HCT116 (cell line): Measurements from ENCODE around the gene DMKN. TPM values are rescaled to one million over a fixed set of nuclear protein-coding genes. Genes with fewer than 3 reads are reported as not detected.

Source experiments
- ATAC-seq: fragments of 200-7000 bp; cut with Tn5 transposase; 2 replicates; pipeline ENCODE4 v1.9.1; 2020; ENCODE audit warnings: mild to moderate bottlenecking, moderate library complexity
- BruUV-seq: library from RNA; stranded (reverse); fragments of 400-500 nt; replicated peaks from 2 replicates; lab custom pipeline; 2021; lab: Mats Ljungman, UMichigan
- CTCF ChIA-PET: fragments of 300-600 bp; sonication (Branson Sonifier 250); formaldehyde crosslinking; loops from one replicate; lab custom pipeline; 2021; ENCODE audit warnings: antibody characterized with exemption; lab: Charles Lee
- POLR2A ChIA-PET: fragments of 300-600, 350-600 bp; sonication (Branson Sonifier 250); formaldehyde crosslinking; loops from one replicate; lab custom pipeline; 2021; ENCODE audit warnings: antibody characterized with exemption; lab: Charles Lee
- RAD21 ChIA-PET, 2 experiments: fragments of 300-600 bp; sonication (Branson Sonifier 250); formaldehyde crosslinking; loops; one replicate each; lab custom pipeline; 2023; ENCODE audit warnings: low total read pairs in 2 of 2; ENCODE audit not compliant: uncharacterized antibody in 2 of 2, unreplicated experiment in 2 of 2, low non-redundant PET in 1 of 2; lab: Charles Lee
- DNase-seq: peaks from one replicate; pipeline ENCODE4 v3.0.0-alpha.2; 2010; ENCODE audit warnings: low read depth, low spot score
- H2AFZ ChIP-seq: fragments of 200-600 bp; shearing (Covaris generic), sonication (generic); 2 replicates; pipeline ENCODE4 v1.6.1; 2017; ENCODE audit warnings: low read depth, mixed run types, mixed read lengths, antibody characterized with exemption, low read length; ENCODE audit not compliant: poor library complexity, severe bottlenecking
- H3K27ac ChIP-seq: 2 replicates; pipeline ENCODE4 v1.5.1; 2012; ENCODE audit warnings: low read depth, low read length
- H3K27me3 ChIP-seq: fragments of 200-600 bp; sonication (generic); 2 replicates; pipeline ENCODE4 v1.6.1; 2016; ENCODE audit warnings: mixed run types, low read length, mixed read lengths; ENCODE audit not compliant: insufficient read depth
- H3K36me3 ChIP-seq, 2 experiments: fragments of 200-500 bp in 1 of 2; fragments of 200-600 bp in 1 of 2; sonication (Bioruptor generic) in 1 of 2; sonication (generic) in 1 of 2; 2 replicates each; pipeline versions ENCODE4 v1.5.1 to v1.6.1; 2014 to 2016; ENCODE audit warnings: low read length in 2 of 2, inconsistent platforms in 1 of 2, mixed read lengths in 1 of 2, mixed run types in 1 of 2; ENCODE audit not compliant: insufficient read depth in 2 of 2, control insufficient read depth in 1 of 2
- H3K4me1 ChIP-seq, 2 experiments: fragments of 200-600 bp in 1 of 2; sonication (generic) in 1 of 2; 2 replicates each; pipeline versions ENCODE4 v1.5.1 to v1.6.1; 2012 to 2017; ENCODE audit warnings: low read length in 2 of 2, inconsistent platforms in 1 of 2, mild to moderate bottlenecking in 1 of 2, mixed read lengths in 1 of 2, mixed run types in 1 of 2, moderate library complexity in 1 of 2; ENCODE audit not compliant: insufficient read depth in 2 of 2, control insufficient read depth in 1 of 2
- H3K4me2 ChIP-seq: fragments of 200-600 bp; sonication (generic); 2 replicates; pipeline ENCODE4 v1.6.1; 2017; ENCODE audit warnings: mixed run types, low read length, mixed read lengths
- H3K4me3 ChIP-seq, 2 experiments: fragments of 200-600 bp in 1 of 2; sonication (generic) in 1 of 2; replicated peaks in 1 of 2; 2 replicates each; pipeline ENCODE4 v1.5.1; 2011 to 2016; ENCODE audit warnings: low read length in 2 of 2, control low read depth in 1 of 2, low read depth in 1 of 2, mild to moderate bottlenecking in 1 of 2, mixed read lengths in 1 of 2, mixed run types in 1 of 2
- H3K79me2 ChIP-seq: fragments of 200-600 bp; sonication (generic); 2 replicates; pipeline ENCODE4 v1.6.1; 2017; ENCODE audit warnings: mild to moderate bottlenecking, mixed run types, low read length, moderate library complexity, mixed read lengths; ENCODE audit not compliant: insufficient read depth
- H3K9ac ChIP-seq: fragments of 200-600 bp; sonication (generic); 2 replicates; pipeline ENCODE4 v1.6.1; 2016; ENCODE audit warnings: low read length, mixed read lengths
- H3K9me2 ChIP-seq: fragments of 200-600 bp; sonication (generic), shearing (Covaris generic); 2 replicates; pipeline ENCODE4 v1.6.1; 2017; ENCODE audit warnings: mixed run types, mild to moderate bottlenecking, moderate library complexity; ENCODE audit not compliant: insufficient read depth
- H3K9me3 ChIP-seq, 2 experiments: fragments of 200-500 bp in 1 of 2; fragments of 200-600 bp in 1 of 2; sonication (Bioruptor generic) in 1 of 2; sonication (generic) in 1 of 2; 2 replicates each; pipeline ENCODE4 v1.6.1; 2014 to 2017; ENCODE audit warnings: low read length in 2 of 2, mixed read lengths in 2 of 2, inconsistent platforms in 1 of 2, low read depth in 1 of 2, mild to moderate bottlenecking in 1 of 2, mixed run types in 1 of 2, moderate library complexity in 1 of 2; ENCODE audit not compliant: control insufficient read depth in 1 of 2, insufficient read depth in 1 of 2
- H4K20me1 ChIP-seq: fragments of 200-600 bp; sonication (generic), shearing (Covaris generic); 2 replicates; pipeline ENCODE4 v1.6.1; 2017; ENCODE audit warnings: mixed run types, mild to moderate bottlenecking, moderate library complexity; ENCODE audit not compliant: insufficient read depth
- CBX3 ChIP-seq: IDR thresholded peaks from 2 replicates; pipeline ENCODE4 v1.6.1; 2012; ENCODE audit warnings: low read depth
- EGR1 ChIP-seq: IDR thresholded peaks from 2 replicates; pipeline ENCODE4 v1.6.1; 2012; ENCODE audit warnings: low read depth
- ELF1 ChIP-seq: IDR thresholded peaks from 2 replicates; pipeline ENCODE4 v1.6.1; 2012; ENCODE audit warnings: low read depth, borderline replicate concordance
- POLR2AphosphoS5 ChIP-seq: IDR thresholded peaks from 2 replicates; pipeline ENCODE4 v1.6.1; 2011; ENCODE audit warnings: mild to moderate bottlenecking, low read depth, low read length, moderate library complexity
- RAD21 ChIP-seq: IDR thresholded peaks from 2 replicates; pipeline ENCODE4 v1.6.1; 2012; ENCODE audit warnings: low read depth, mild to moderate bottlenecking
- SP1 ChIP-seq: IDR thresholded peaks from 2 replicates; pipeline ENCODE4 v1.6.1; 2012; ENCODE audit warnings: low read depth
- TCF7L2 ChIP-seq: IDR thresholded peaks from 2 replicates; pipeline ENCODE4 v1.7.0; 2011; ENCODE audit warnings: borderline replicate concordance, inconsistent platforms; ENCODE audit not compliant: insufficient read depth, insufficient read length; ENCODE audit errors: extremely low read depth
- ZBTB33 ChIP-seq: IDR thresholded peaks from 2 replicates; pipeline ENCODE4 v1.6.1; 2011; ENCODE audit warnings: mild to moderate bottlenecking, low read length, moderate library complexity; ENCODE audit not compliant: insufficient replicate concordance; ENCODE audit errors: extremely low read depth
- intact Hi-C: fragments of 100-400 bp; cut with micrococcal nuclease; formaldehyde crosslinking; loops from 2 replicates; pipeline ENCODE4 v1.10.0; 2022
- total RNA-seq: library from RNA; stranded (reverse); gene quantifications from one replicate; pipeline ENCODE4 v1.2.1, GENCODE V29; 2021; ENCODE audit not compliant: unreplicated experiment
- TF ChIP-seq, protein P1 (sequence below), 3 experiments: fragments of 200-600 bp in 1 of 3; sonication (generic) in 1 of 3; IDR thresholded peaks in 2 of 3; conservative IDR thresholded peaks in 1 of 3; 2 replicates each; pipeline ENCODE4 v1.5.1; 2012 to 2017; ENCODE audit warnings: low read depth in 2 of 3, low read length in 2 of 3, antibody characterized with exemption in 1 of 3, borderline replicate concordance in 1 of 3, control low read depth in 1 of 3, mild to moderate bottlenecking in 1 of 3, mixed read lengths in 1 of 3, mixed run types in 1 of 3, moderate library complexity in 1 of 3; ENCODE audit not compliant: insufficient read depth in 1 of 3
- TF ChIP-seq, protein P2 (sequence below): IDR thresholded peaks from 2 replicates; pipeline ENCODE4 v1.6.1; 2012

DMKN gene
- total RNA-seq, 1 experiment from 2014 or later: 246 TPM

GRCh38 chr19:35497406-35497805, 16.0 kb downstream of the DMKN start (continued):
- TF ChIP-seq ZBTB33: no peak
- no peak for TF ChIP-seq POLR2AphosphoS5
- no peak for TF ChIP-seq RAD21
- TF ChIP-seq, all 23 proteins: peak for 0

- ATAC-seq (peak; percentile 94), DNase-seq (peak; percentile 35)
- Histone ChIP-seq H4K20me1 (no peaks in the 10 kb centered on the region), H3K4me2 (peak overlapping the region; percentile 72), H3K9me3 (no peaks in the 10 kb centered on the region), H3K4me3 (peak overlapping the region; percentile 20 to 27; a peak in 3 of 4 replicates), H3K27ac (0 out of 2 replicates have a peak overlapping the region, but pooled peaks have one; percentile 6), H3K9ac (no peak overlapping the region), H3K79me2 (no peaks in the 10 kb centered on the region), H3K36me3 (peaks cover 8 to 17% of the 10 kb centered on the region in 2 experiments; a peak in 2 of 4 replicates), H2AFZ (no peak overlapping the region), H3K9me2 (no peaks in the 10 kb centered on the region), H3K27me3 (no peaks in the 10 kb centered on the region; the same call in 1 of the 2 replicates), H3K4me1 (peaks cover 4 to 11% of the 10 kb centered on the region in 2 experiments; a peak in 3 of 4 replicates)
- ChIA-PET CTCF (interaction anchor here (0.6 to 1.5 kb wide), 15 partner anchors 9 to 226 kb away, joined by 3 to 29 read pairs (median 3); partner anchors contain the start of gene USF2), POLR2A (interaction anchor here (1.0 to 1.3 kb wide), 3 partner anchors 14 to 142 kb away, joined by 4 to 8 read pairs (median 5); no protein-coding TSS in a partner anchor), RAD21 (interaction anchor here (0.7 to 1.3 kb wide), 5 partner anchors 14 to 226 kb away, joined by 3 to 8 read pairs (median 4); no protein-coding TSS in a partner anchor)
- no TSS peak for BruUV-seq
- intact Hi-C loops: loop anchor here (1.0 kb wide), 1 partner anchor 142 kb away; no protein-coding TSS in a partner anchor
- TF ChIP-seq EGR1: peak; percentile 91
- no peak for TF ChIP-seq ELF1
- no peak for TF ChIP-seq TCF7L2
- peak; percentile 26; the same call in 1 of the 2 replicates for TF ChIP-seq POLR2AphosphoS5
- TF ChIP-seq SP1: no peak
- peak; percentile 78 for TF ChIP-seq RAD21
- no peak for TF ChIP-seq CBX3
- TF ChIP-seq, protein P1, sequence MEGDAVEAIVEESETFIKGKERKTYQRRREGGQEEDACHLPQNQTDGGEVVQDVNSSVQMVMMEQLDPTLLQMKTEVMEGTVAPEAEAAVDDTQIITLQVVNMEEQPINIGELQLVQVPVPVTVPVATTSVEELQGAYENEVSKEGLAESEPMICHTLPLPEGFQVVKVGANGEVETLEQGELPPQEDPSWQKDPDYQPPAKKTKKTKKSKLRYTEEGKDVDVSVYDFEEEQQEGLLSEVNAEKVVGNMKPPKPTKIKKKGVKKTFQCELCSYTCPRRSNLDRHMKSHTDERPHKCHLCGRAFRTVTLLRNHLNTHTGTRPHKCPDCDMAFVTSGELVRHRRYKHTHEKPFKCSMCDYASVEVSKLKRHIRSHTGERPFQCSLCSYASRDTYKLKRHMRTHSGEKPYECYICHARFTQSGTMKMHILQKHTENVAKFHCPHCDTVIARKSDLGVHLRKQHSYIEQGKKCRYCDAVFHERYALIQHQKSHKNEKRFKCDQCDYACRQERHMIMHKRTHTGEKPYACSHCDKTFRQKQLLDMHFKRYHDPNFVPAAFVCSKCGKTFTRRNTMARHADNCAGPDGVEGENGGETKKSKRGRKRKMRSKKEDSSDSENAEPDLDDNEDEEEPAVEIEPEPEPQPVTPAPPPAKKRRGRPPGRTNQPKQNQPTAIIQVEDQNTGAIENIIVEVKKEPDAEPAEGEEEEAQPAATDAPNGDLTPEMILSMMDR (IDR thresholded peaks at IDR 0.05 in 2 of 3, conservative IDR thresholded peaks at IDR 0.05 in 1 of 3; ENCODE audit: borderline replicate concordance in 1 of 3, insufficient read depth in 1 of 3, low read depth in 2 of 3, low read length in 2 of 3): peak; percentile 81 to 98 (median 90); a peak in 5 of 6 replicates
- TF ChIP-seq, protein P2, sequence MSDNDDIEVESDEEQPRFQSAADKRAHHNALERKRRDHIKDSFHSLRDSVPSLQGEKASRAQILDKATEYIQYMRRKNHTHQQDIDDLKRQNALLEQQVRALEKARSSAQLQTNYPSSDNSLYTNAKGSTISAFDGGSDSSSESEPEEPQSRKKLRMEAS: no peak
- no peak for TF ChIP-seq ZBTB33
Measured at GRCh38 chr19:35495107-35496064, 18.1 kb downstream of the DMKN start.
